Measurements from ENCODE around the gene TSHZ2.

TSHZ2 gene

DNA sequence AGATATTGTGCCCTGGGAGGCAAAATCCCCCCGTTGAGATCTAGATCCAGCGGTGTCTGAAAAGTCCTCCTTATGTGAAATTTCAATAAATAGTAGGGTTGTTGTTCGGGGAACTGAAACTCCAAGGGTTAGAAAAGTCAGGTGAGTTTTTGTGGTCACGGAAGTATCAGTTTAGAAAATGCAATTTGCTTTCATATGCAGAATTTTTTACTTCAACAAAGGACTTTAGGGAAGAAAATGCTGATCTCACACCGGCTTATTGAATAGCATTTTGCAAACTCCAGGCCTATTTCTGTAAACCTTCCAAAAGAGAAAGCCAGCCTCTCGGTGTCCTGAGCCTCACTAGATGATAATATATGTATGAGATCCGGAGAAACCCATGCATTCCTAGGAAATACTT is 254.7 kb downstream of the TSHZ2 start:
- DNase-seq = no peak
- in situ Hi-C loops (cut with HindIII; ENCODE audit: low pct_ligation_motif_present, low pct_unique_long_range_greater_than_20kb, low sequenced_read_pairs) = no loop called here

- DNase-seq = no peak
- in situ Hi-C loops (cut with HindIII; ENCODE audit: low pct_ligation_motif_present, low pct_unique_long_range_greater_than_20kb, low sequenced_read_pairs) = no loop called here
These were observed 255.4 kb downstream of the TSHZ2 start for GRCh38 chr20:53227523-53227922.

GRCh38 chr20:53231061-53231460 is 258.9 kb downstream of the TSHZ2 start:
- in situ Hi-C loops (cut with HindIII; ENCODE audit: low pct_ligation_motif_present, low pct_unique_long_range_greater_than_20kb, low sequenced_read_pairs) = no loop called here
- no peak for DNase-seq

DNA sequence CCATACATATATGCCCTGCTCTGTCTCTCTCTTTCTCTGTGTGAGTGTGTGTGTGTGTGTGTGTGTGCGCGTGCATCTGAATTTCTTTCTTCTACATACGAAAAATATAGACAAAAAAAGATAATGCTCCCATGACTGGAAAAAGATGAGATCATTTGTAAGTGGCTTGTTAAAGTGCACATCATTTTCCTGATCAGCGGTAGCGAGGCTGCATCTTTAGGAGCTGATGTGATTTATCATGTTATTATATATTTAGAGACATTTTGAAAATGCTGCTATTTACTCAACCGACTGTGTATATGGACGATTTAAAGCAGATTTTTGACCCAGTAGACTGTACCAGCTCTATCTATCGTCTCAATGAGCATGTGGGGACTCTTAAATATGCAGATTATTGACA is 265.3 kb downstream of the TSHZ2 start:
- DNase-seq = no peak
- in situ Hi-C loops (cut with HindIII; ENCODE audit: low pct_ligation_motif_present, low pct_unique_long_range_greater_than_20kb, low sequenced_read_pairs) = no loop called here

GRCh38 chr20:53238121-53238660 is 266.0 kb downstream of the TSHZ2 start:
- in situ Hi-C loops (cut with HindIII; ENCODE audit: low pct_ligation_motif_present, low pct_unique_long_range_greater_than_20kb, low sequenced_read_pairs) = no loop called here

DNA sequence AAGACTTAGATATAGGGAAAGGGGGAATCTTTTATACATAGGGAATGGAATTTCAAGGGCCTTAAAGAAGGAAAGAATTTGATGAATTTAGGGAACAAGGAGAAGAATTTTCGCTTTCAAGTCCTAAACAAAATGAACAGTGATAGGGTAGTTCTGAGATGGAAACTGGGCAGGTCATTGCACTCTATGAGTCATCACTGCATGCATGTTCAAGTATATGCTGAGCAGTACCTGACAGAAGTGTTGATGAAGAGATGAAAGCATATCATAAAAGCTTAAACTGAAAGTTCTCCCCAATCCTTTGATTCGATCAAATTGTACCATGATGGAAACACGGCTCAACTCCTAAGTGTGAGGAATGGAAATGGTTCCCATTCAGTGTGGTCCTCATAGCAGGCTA is 271.0 kb downstream of the TSHZ2 start:
- in situ Hi-C loops (cut with HindIII; ENCODE audit: low pct_ligation_motif_present, low pct_unique_long_range_greater_than_20kb, low sequenced_read_pairs) = no loop called here
- no peak for DNase-seq

More at GRCh38 chr20:53238121-53238660, 266.0 kb downstream of the TSHZ2 start:
- DNase-seq = no peak

- DNase-seq = no peak
These were observed 272.6 kb downstream of the TSHZ2 start for GRCh38 chr20:53244711-53245110.

GRCh38 chr20:53245574-53245973 is 273.4 kb downstream of the TSHZ2 start:
- no peak for DNase-seq
- in situ Hi-C loops (cut with HindIII; ENCODE audit: low pct_ligation_motif_present, low pct_unique_long_range_greater_than_20kb, low sequenced_read_pairs) = no loop called here

More at GRCh38 chr20:53244711-53245110, 272.6 kb downstream of the TSHZ2 start:
- in situ Hi-C loops (cut with HindIII; ENCODE audit: low pct_ligation_motif_present, low pct_unique_long_range_greater_than_20kb, low sequenced_read_pairs) = no loop called here

GRCh38 chr20:53247468-53248103 is 275.4 kb downstream of the TSHZ2 start:
- DNase-seq = no peak
- in situ Hi-C loops (cut with HindIII; ENCODE audit: low pct_ligation_motif_present, low pct_unique_long_range_greater_than_20kb, low sequenced_read_pairs) = no loop called here

- in situ Hi-C loops (cut with HindIII; ENCODE audit: low pct_ligation_motif_present, low pct_unique_long_range_greater_than_20kb, low sequenced_read_pairs) = no loop called here
- DNase-seq = no peak
These were observed 278.3 kb downstream of the TSHZ2 start for GRCh38 chr20:53250456-53250855.

GRCh38 chr20:53252002-53252401 is 279.8 kb downstream of the TSHZ2 start:
- no peak for DNase-seq
- in situ Hi-C loops (cut with HindIII; ENCODE audit: low pct_ligation_motif_present, low pct_unique_long_range_greater_than_20kb, low sequenced_read_pairs) = no loop called here

- in situ Hi-C loops (cut with HindIII; ENCODE audit: low pct_ligation_motif_present, low pct_unique_long_range_greater_than_20kb, low sequenced_read_pairs) = no loop called here
- DNase-seq = no peak
These were observed 281.5 kb downstream of the TSHZ2 start for GRCh38 chr20:53253668-53254067.

- DNase-seq = no peak
- in situ Hi-C loops (cut with HindIII; ENCODE audit: low pct_ligation_motif_present, low pct_unique_long_range_greater_than_20kb, low sequenced_read_pairs) = no loop called here
These were observed 283.0 kb downstream of the TSHZ2 start for GRCh38 chr20:53255102-53255710.

- DNase-seq = no peak
These were observed 286.6 kb downstream of the TSHZ2 start for GRCh38 chr20:53258741-53259140.

DNA sequence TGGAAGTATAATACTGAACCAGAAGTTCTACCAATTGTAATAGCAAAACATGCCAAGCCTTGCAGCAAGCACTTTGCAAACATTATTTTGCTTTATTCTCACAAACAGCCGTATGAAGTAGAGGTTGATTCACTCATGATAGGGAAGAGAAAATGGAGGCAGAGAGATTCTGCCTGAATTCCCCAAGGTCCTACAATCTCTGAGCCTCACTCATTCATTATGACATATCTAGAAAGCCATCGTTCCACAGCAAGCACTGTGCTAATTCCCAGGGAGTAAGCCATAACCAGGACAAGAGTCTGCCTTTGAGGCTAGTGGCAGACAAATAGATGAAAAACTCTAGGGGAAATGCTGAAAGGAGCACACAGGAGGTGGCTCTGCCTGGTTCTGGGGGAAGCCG is 288.0 kb downstream of the TSHZ2 start:
- DNase-seq = no peak
- in situ Hi-C loops (cut with HindIII; ENCODE audit: low pct_ligation_motif_present, low pct_unique_long_range_greater_than_20kb, low sequenced_read_pairs) = no loop called here

More at GRCh38 chr20:53258741-53259140, 286.6 kb downstream of the TSHZ2 start:
- in situ Hi-C loops (cut with HindIII; ENCODE audit: low pct_ligation_motif_present, low pct_unique_long_range_greater_than_20kb, low sequenced_read_pairs) = no loop called here

DNA sequence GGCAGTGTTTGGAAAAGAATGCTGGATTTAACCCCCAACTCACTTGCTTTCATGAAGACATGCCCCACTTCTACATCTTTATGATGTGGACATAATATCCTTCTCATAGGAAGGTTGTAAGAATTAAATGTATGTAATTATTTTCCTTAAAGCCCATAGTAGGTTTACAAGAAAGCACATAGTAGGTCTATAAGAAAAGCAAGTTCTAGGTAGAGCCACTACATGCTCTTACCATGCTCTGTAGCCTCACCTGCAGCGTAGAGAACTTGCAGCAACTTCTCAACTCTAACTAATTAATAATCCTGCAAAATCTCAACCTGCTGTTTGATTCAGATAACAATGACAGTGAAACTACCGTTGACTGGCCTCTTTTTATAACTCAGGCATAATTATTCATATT is 288.4 kb downstream of the TSHZ2 start:
- in situ Hi-C loops (cut with HindIII; ENCODE audit: low pct_ligation_motif_present, low pct_unique_long_range_greater_than_20kb, low sequenced_read_pairs) = no loop called here

GRCh38 chr20:53262365-53262764 is 290.2 kb downstream of the TSHZ2 start:
- in situ Hi-C loops (cut with HindIII; ENCODE audit: low pct_ligation_motif_present, low pct_unique_long_range_greater_than_20kb, low sequenced_read_pairs) = no loop called here
- no peak for DNase-seq

More for the DNA sequence above, 288.4 kb downstream of the TSHZ2 start:
- DNase-seq = no peak

DNA sequence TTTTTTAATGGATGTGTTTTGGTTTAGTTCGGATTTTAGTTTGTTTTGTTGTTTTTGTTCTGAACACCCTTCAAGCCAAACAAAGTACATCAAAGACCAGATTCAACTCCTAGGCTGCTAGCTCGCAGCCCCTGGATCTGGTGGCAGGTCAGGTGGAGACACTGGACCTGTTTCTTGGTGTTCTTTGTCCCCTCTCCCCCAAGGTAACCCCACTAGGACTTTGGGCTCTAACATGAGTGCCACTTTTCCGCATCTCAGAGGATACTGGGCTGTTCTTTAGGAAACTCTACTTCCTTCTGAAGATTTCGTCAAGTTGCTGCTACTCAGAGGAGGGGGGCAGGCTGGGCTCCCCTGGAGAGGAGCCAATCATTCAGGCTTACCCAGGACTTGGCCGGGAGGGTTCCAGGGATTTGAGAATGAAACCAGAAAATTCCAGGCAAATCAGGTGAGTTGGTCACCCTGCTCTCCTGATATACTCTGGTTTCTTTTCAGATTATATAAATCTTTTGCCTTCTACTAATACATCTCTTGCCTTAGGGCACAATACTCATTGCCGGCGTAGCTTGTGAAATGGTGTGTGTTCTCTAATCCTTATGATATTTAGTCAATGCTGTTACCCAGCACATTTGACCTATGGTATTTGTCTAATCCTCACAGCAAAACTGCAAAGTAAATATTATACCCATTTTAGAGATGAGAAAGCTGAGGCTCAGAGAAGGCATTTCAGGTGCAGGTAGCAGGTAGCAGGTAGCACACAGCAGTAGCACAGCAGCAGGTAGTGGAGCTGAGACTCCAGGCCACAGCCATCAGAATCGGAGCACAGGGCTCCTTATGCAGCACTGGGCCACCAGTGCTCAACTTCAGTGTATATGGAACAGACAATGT is 291.6 kb downstream of the TSHZ2 start:
- no peak for DNase-seq

DNA sequence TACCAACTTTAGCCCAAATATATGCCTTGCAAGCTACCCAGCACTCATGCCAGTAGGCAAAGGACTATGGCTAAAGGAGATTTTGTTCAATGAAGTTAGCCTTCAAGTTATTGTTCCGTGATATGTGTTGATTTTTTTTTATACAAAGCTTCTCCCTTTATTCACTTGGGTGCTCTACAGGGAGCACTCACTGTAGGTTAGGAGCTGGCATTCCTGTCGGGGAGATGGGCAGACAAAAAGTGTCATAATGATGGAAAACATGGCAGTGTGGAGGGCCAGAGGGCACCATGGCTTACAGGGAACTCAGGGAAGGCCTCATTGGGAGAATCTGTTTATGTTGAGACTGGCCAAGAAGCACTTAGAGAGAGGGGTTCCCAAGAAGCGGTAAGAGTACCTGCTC is 292.4 kb downstream of the TSHZ2 start:
- DNase-seq = no peak
- in situ Hi-C loops (cut with HindIII; ENCODE audit: low pct_ligation_motif_present, low pct_unique_long_range_greater_than_20kb, low sequenced_read_pairs) = no loop called here

More for the DNA sequence above, 291.6 kb downstream of the TSHZ2 start:
- in situ Hi-C loops (cut with HindIII; ENCODE audit: low pct_ligation_motif_present, low pct_unique_long_range_greater_than_20kb, low sequenced_read_pairs) = no loop called here

Measured in ACHN (cell line).